ENCODE data around the gene CAMTA1.
A peak's percentile ranks its signal among the peaks of the same experiment; 100 is the strongest.
"Not testable (repeated sequence)": the region's sequence is repeated elsewhere in the genome, so short reads cannot be mapped to it uniquely, and the experiment has no call there.

Gene CAMTA1

DNA sequence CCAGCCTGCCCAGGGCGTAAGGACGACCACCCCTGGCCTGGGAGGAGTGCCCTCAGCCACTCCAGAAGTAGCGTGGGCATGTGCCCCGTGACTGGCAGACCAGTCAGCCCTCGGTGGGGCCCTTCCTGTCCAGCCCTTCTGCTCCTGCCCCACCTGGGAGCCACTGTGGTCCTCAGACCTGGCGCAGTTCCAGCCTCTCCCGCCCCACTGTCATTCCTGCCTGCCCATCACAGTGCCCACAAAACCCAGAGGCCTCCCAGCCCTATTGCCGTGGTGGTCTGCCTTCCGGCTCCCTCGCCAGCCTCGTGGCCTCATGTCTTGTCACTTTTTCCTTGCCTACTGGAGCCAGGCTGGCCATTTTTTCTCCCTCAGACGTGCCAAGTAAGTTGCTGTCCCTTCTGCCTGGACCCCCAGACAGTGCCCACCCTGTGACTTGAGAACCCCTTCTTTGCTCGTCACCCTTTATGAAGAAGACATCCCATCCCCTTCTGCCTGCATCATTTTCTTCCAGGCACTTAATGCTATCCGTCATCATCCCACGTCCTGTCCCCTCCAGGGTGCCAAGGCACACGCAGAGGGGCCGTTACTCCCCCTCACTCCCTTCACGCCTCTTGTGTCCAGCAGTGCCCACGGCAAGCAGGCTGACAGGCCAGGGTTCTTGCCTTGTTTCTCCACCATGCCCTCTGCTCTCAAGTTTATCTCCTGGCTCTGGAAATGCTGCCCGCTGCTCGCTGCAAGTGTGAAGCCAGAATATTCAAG lies 122.6 kb downstream of the CAMTA1 start:
- DNase-seq (ENCODE audit: low spot score), result no peak

DNA sequence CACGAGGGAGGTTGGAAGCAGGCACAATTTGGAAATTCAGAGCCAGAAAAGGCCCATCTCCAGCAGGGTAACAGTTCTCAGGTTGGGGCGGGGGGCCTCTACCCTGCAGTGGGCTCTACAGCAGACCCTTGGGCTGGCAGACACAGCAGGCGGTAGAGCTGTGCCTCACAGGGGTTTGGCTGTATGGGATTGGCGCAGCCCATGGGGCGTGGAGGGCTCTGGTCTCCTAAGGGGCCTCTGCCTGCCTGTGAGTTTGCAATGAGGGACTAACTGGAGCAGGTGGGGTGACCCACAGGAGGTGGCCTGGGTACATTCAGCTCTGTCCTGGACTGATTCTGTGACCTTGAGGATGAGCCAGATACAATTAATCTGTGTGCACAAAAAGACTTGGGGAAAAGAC lies 124.1 kb downstream of the CAMTA1 start:
- DNase-seq (ENCODE audit: low spot score), result no peak

- DNase-seq (ENCODE audit: low spot score), result no peak
These were observed 124.6 kb downstream of the CAMTA1 start for GRCh38 chr1:6909857-6910256.

GRCh38 chr1:6911021-6911941 lies 126.0 kb downstream of the CAMTA1 start:
- no peak for DNase-seq (ENCODE audit: low spot score)

- no peak for DNase-seq (ENCODE audit: low spot score)
These were observed 126.7 kb downstream of the CAMTA1 start for GRCh38 chr1:6911974-6912373.

DNA sequence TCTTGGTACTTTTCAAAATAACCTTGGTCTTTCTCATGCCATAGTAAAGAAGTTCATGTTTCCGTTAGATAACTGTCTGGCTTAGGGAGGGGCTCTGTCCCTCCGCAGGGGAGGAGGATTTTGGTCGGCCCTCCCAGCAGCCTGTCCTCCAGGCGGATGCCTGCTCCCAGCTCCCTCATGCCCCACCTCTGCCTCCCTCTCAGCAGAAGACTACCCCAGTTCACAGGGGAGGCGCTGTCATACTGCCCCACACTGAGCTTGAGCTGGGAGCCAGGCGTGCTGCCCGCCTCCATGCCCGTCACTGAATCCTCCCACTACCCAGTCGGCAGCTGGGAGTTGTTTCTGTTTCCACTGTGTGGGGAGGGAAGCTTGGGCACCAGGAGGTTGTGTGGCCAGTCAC lies 127.3 kb downstream of the CAMTA1 start:
- DNase-seq (ENCODE audit: low spot score), result no peak

DNA sequence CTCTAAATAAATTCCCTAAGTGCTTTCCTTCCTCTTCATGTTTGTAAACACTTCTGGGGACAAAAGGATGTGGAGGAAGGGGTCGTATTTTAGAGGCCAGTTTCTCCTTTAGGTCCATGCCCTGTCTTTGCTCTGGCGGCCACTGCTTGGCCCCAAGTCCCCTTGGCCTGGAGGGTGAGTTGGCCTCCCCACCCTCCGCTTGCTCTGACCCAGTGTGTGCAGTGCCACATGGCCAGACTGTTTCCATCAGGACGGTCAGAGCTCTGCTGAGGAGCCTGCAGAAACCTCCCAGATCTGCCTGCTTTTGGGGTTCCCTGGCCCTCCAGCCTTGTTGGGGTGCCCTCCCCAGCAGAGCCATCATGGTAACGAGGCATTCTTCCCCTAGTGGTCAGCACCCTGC lies 127.8 kb downstream of the CAMTA1 start:
- DNase-seq (ENCODE audit: low spot score), result no peak

DNA sequence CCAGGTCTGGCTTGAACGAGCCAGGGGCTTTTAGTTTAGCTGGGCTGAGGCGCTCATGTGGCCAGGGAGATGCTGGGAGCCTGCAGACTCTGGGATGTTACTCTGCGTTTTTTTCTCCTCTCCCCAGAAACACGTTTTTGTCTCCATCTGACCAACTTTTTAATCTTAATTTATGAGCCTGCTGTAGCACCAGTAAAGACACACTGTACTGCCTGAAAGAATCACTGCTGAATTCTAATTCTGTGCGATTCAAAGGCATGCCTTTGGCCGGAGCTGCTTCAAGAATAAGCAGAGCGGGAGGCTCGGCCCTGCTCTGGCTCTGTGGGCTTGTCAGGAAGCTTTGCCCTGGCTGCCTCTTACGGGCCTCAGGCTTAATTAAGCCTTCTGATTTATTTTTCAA lies 129.5 kb downstream of the CAMTA1 start:
- DNase-seq (ENCODE audit: low spot score), result peak; percentile 22

GRCh38 chr1:6915999-6916565 lies 130.8 kb downstream of the CAMTA1 start:
- DNase-seq (ENCODE audit: low spot score), result no peak

- no peak for DNase-seq (ENCODE audit: low spot score)
These were observed 131.8 kb downstream of the CAMTA1 start for GRCh38 chr1:6917067-6917466.

DNA sequence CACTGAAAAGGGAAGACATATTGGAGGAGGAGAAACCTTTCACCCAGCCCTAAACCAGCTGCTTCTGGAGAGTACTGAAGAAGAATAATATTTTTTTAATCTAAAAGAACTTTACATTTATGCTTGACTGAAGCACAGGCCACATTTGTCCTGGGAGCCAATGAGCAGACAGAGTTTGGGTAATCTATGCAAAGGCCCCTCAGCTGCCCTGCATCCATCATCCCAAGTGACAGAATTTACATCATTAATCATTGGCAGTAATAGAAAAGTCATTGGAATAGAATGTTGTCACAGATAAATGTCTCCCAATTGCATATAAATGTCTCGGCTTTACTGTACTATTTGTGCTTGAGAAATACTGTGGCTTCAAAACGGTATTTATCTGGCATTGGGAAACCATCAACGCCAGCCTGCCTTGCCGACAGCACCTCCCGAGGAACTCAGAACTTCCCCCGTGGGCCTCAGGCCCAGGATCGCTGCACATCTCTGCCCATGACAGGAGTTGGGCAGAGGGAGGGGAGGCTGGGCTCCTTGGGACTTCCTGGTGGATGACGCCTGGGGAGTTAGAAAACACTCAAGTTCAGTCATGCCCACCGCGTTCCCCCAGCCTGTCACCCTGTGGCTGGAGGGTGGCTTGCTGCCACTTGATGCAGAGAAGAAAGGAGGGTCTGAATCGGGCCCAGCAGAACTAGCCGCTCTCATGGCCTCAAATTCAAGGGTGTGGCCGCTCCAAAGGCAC lies 133.1 kb downstream of the CAMTA1 start:
- no peak for DNase-seq (ENCODE audit: low spot score)

DNA sequence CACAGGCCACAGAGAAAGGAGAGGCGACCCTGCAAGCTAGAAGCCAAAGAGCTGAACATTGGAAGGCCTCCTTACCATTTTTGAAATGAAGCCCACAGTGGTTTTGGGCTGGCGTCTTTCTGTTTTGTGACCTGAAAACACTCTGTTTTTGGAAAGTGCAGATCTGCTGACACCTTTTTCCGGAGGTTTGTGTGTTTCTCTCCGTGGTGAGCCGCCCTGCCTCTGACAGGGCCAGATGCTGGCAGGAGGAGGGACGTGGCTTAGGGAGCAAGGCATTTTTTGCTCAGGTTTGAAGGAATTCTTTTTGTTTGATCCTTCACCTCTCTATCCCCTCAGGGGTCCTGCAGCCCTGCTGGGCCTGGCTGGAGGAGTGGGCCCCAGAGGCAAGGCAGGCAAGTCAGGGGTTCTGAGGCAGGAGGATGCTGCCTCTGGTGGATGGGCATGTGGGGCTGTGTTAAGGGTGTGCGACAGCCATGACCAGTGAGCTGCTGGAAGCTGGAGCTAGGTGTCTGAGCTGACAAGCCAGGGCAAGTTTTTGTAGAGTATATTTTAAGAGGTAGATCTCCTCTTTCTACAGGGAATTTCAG lies 133.8 kb downstream of the CAMTA1 start:
- no peak for DNase-seq (ENCODE audit: low spot score)

GRCh38 chr1:6921506-6921905 lies 136.3 kb downstream of the CAMTA1 start:
- DNase-seq (ENCODE audit: low spot score), result not testable (repeated sequence)

- DNase-seq (ENCODE audit: low spot score), result peak; percentile 80
These were observed 137.1 kb downstream of the CAMTA1 start for GRCh38 chr1:6922096-6922931.

DNA sequence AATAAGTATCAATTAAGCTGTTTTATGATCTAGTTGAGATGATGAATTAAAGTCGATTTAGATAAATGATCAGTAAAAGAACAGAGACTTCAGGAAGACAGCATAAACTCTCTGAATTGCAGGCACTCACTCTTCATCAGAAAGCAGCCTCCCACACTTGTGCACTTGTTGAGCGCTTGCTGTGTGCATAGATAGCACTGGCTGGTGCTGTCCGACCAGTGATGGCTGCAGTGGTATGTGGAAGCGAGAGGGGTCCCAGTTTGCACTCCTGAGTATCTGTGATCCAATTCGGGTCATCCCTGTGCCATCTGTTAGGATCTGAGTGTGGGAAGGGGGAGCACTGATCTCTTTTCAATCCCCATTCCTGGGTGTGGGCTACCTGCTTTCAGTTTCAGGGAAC lies 137.8 kb downstream of the CAMTA1 start:
- no peak for DNase-seq (ENCODE audit: low spot score)

DNA sequence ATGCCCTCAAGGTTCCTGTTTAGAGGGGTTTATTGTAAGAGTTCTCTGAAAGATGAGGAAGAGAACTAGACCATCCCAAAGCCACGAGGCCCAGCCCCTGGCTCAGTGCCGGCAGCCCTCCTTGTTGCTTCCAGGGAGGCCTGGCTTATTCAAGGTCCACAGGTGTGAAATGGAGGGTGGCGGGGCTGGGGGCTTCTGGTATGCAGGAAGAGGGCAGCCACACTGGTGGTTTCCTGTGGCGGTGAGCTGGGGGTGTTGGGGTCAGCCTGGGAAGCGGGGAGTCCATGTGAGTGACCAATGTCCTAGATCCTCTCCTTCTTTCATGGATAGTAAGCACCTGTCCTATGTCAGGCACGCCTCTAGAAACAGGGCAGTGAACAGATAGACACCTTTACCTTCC lies 138.2 kb downstream of the CAMTA1 start:
- DNase-seq (ENCODE audit: low spot score), result no peak

- DNase-seq (ENCODE audit: low spot score), result peak; percentile 43
These were observed 139.0 kb downstream of the CAMTA1 start for GRCh38 chr1:6923955-6924881.

DNA sequence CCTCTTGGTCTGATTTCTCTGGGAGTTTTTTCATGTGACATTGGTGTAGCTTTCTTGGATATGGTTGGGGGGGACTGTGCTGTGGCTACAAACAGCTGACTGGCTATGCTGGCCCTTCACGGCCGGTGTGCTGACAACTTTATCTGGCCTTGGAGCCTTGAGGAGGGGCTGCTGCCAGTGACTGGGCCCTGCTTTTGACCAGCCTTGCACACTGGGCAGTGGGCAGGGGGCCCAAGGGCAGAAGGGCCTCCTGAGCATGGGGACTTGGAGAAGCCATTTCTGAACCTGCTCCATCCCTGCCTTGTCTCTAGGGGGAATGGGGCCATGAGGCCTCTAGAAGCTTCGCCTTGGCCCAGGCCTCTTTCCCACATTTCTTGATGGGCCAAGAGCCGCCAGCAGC lies 139.6 kb downstream of the CAMTA1 start:
- no peak for DNase-seq (ENCODE audit: low spot score)

GRCh38 chr1:6927626-6928025 lies 142.4 kb downstream of the CAMTA1 start:
- no peak for DNase-seq (ENCODE audit: low spot score)

Data from cerebellar cortex (tissue), 1 donor.